Gastrocnemius medialis (tissue), 4 donors: ENCODE measurements around the gene COL4A1. TPM values are rescaled to one million over a fixed set of nuclear protein-coding genes. Genes with fewer than 3 reads are reported as not detected.

ENCODE experiments used
- ATAC-seq, 2 donors: fragments of 150-250 bp; one replicate each; pipeline ENCODE4 v1.9.1; 2016
- DNase-seq, 2 donors: peaks; one replicate each; pipeline ENCODE4 v3.0.0-alpha.2; 2019
- H3K27ac ChIP-seq, 4 donors: fragments of 200-600 bp; sonication (generic); 1 replicate in 1 of 4; 2 replicates in 3 of 4; pipeline ENCODE4 v1.5.1; 2016 to 2018; ENCODE audit warnings: mild to moderate bottlenecking in 2 of 4, moderate library complexity in 1 of 4
- H3K27me3 ChIP-seq, 3 donors: fragments of 200-600 bp; sonication (generic) in 2 of 3; 1 replicate in 1 of 3; 2 replicates in 2 of 3; pipeline versions ENCODE4 v1.5.1 to v1.6.0; 2016 to 2019; ENCODE audit warnings: mild to moderate bottlenecking in 1 of 3, moderate library complexity in 1 of 3
- H3K36me3 ChIP-seq, 2 donors: fragments of 200-600 bp; sonication (generic) in 1 of 2; one replicate each; pipeline ENCODE4 v1.5.1; 2017 to 2018
- H3K4me1 ChIP-seq, 2 donors: fragments of 200-600 bp; sonication (generic) in 1 of 2; one replicate each; pipeline ENCODE4 v1.5.1; 2016 to 2017; ENCODE audit warnings: mild to moderate bottlenecking in 2 of 2
- H3K4me3 ChIP-seq, 4 donors: fragments of 200-600 bp; sonication (generic) in 3 of 4; 1 replicate in 1 of 4; 2 replicates in 3 of 4; pipeline ENCODE4 v1.5.1; 2016 to 2019; ENCODE audit warnings: mild to moderate bottlenecking in 2 of 4
- H3K9me3 ChIP-seq, 3 donors: fragments of 200-600 bp; sonication (generic) in 2 of 3; 1 replicate in 1 of 3; 2 replicates in 2 of 3; pipeline ENCODE4 v1.5.1; 2016 to 2019
- CTCF ChIP-seq, 5 experiments: fragments of 450-650 bp in 3 of 5; fragments of 200-600 bp in 2 of 5; sonication (generic) in 2 of 5; IDR thresholded peaks in 4 of 5; conservative IDR thresholded peaks in 1 of 5; 1 replicate in 4 of 5; 2 replicates in 1 of 5; pipeline ENCODE4 v1.5.1; 2016 to 2019; ENCODE audit warnings: antibody characterized with exemption in 5 of 5, mild to moderate bottlenecking in 3 of 5, moderate library complexity in 3 of 5
- POLR2A ChIP-seq, 2 donors: fragments of 450-650 bp; IDR thresholded peaks; one replicate each; pipeline ENCODE4 v1.6.1; 2017; ENCODE audit warnings: antibody characterized with exemption in 2 of 2, mild to moderate bottlenecking in 2 of 2, moderate library complexity in 2 of 2
- in situ Hi-C, 4 donors: fragments of 200-750 bp; cut with MboI; loops; one replicate each; pipeline versions ENCODE4 v1.15.0 to v1.8.0; 2017; ENCODE audit warnings: low sequenced_read_pairs in 4 of 4
- intact Hi-C: fragments of 100-400 bp; cut with DNase I; formaldehyde crosslinking; loops from one replicate; pipeline ENCODE4 v1.15.1; 2023; ENCODE audit warnings: low total_unique reads
- total RNA-seq, 4 donors: library from RNA; depleted of rRNA; stranded (reverse); fragments of >200 nt; gene quantifications; one replicate each; pipeline versions ENCODE4 v1.1.0 to v1.2.3, GENCODE V29; 2016

COL4A1 gene
- total RNA-seq, 4 donors from 2014 or later = 60.5 to 127 (median 120) TPM

GRCh38 chr13:110206185-110206584 is 100.8 kb downstream of the COL4A1 start:
- TF ChIP-seq CTCF (IDR thresholded peaks at IDR 0.05 in 4 of 5, conservative IDR thresholded peaks at IDR 0.05 in 1 of 5) (no peak), POLR2A (IDR thresholded peaks at IDR 0.05) (no peak)
- intact Hi-C loops (no loop called here), in situ Hi-C loops (loop anchor here in 1 of 4 donors (25.0 kb wide), 1 partner anchor 606 kb away; no protein-coding TSS in a partner anchor)
- Histone ChIP-seq H3K27me3 (no peaks in the 10 kb centered on the region), H3K27ac (no peak overlapping the region), H3K4me1 (no peaks in the 10 kb centered on the region), H3K4me3 (no peak overlapping the region), H3K36me3 (peaks cover 0 to 32% of the 10 kb centered on the region in 2 donors), H3K9me3 (no peaks in the 10 kb centered on the region)
- ATAC-seq (no peak), DNase-seq (no peak)

- intact Hi-C loops = no loop called here
- H3K4me3 ChIP-seq = no peak overlapping the region
- no peak overlapping the region for H3K27ac ChIP-seq
- ATAC-seq = no peak
- TF ChIP-seq CTCF (IDR thresholded peaks at IDR 0.05 in 4 of 5, conservative IDR thresholded peaks at IDR 0.05 in 1 of 5) (no peak), POLR2A (IDR thresholded peaks at IDR 0.05) (no peak)
- no peaks in the 10 kb centered on the region for H3K27me3 ChIP-seq
- no peak for DNase-seq
- H3K36me3 ChIP-seq = peaks cover 0 to 15% of the 10 kb centered on the region in 2 donors
- H3K9me3 ChIP-seq = no peaks in the 10 kb centered on the region
- H3K4me1 ChIP-seq = no peaks in the 10 kb centered on the region
- in situ Hi-C loops = loop anchor here in 1 of 4 donors (25.0 kb wide), 1 partner anchor 611 kb away; no protein-coding TSS in a partner anchor
Measured at GRCh38 chr13:110201114-110201513, 105.8 kb downstream of the COL4A1 start.

- intact Hi-C loops = no loop called here
- Histone ChIP-seq H3K27me3 (no peaks in the 10 kb centered on the region), H3K4me3 (no peak overlapping the region), H3K9me3 (no peaks in the 10 kb centered on the region), H3K36me3 (peaks cover 0 to 11% of the 10 kb centered on the region in 2 donors), H3K27ac (no peak overlapping the region), H3K4me1 (no peaks in the 10 kb centered on the region)
- no peak for TF ChIP-seq CTCF (IDR thresholded peaks at IDR 0.05 in 4 of 5, conservative IDR thresholded peaks at IDR 0.05 in 1 of 5)
- TF ChIP-seq POLR2A (IDR thresholded peaks at IDR 0.05) = no peak
- no peak for ATAC-seq
- no peak for DNase-seq
- in situ Hi-C loops = loop anchor here in 1 of 4 donors (25.0 kb wide), 1 partner anchor 612 kb away; no protein-coding TSS in a partner anchor
Measured at GRCh38 chr13:110200276-110200870, 106.6 kb downstream of the COL4A1 start.

- intact Hi-C loops (no loop called here), in situ Hi-C loops (no loop called here)
- Histone ChIP-seq H3K9me3 (no peaks in the 10 kb centered on the region), H3K36me3 (peaks cover 0 to 7% of the 10 kb centered on the region in 2 donors), H3K27ac (no peak overlapping the region), H3K4me1 (no peaks in the 10 kb centered on the region), H3K27me3 (no peaks in the 10 kb centered on the region), H3K4me3 (no peak overlapping the region)
- TF ChIP-seq POLR2A (IDR thresholded peaks at IDR 0.05) = no peak
- TF ChIP-seq CTCF (IDR thresholded peaks at IDR 0.05 in 4 of 5, conservative IDR thresholded peaks at IDR 0.05 in 1 of 5) = no peak
- DNase-seq = no peak
- ATAC-seq = no peak
Measured at GRCh38 chr13:110199046-110199831, 107.7 kb downstream of the COL4A1 start.
